GM23338 (cell line): Measurements from ENCODE around the gene KIT. TPM values are rescaled to one million over a fixed set of nuclear protein-coding genes. Genes with fewer than 3 reads are reported as not detected.

ENCODE experiments used
- ATAC-seq: fragments of 200-7000 bp; cut with Tn5 transposase; 3 replicates; pipeline ENCODE4 v1.9.1; 2020
- DNase-seq: peaks from one replicate; pipeline ENCODE4 v3.0.0-alpha.2; 2015; ENCODE audit warnings: low spot score
- H2AFZ ChIP-seq: fragments of 200-600 bp; sonication (generic); 2 replicates; pipeline ENCODE4 v1.8.0; 2016; ENCODE audit warnings: antibody characterized with exemption, mild to moderate bottlenecking, moderate library complexity
- H3F3A ChIP-seq: fragments of 200-600 bp; sonication (generic); replicated peaks from 2 replicates; pipeline ENCODE4 v1.8.0; 2017; ENCODE audit warnings: antibody characterized with exemption, mixed run types, low read depth
- H3K27ac ChIP-seq: fragments of 200-600 bp; sonication (generic); 2 replicates; pipeline ENCODE4 v1.6.1; 2016; ENCODE audit warnings: low read depth
- H3K27me3 ChIP-seq: fragments of 200-600 bp; sonication (generic); 2 replicates; pipeline ENCODE4 v1.8.0; 2016; ENCODE audit warnings: mild to moderate bottlenecking, mixed run types, moderate library complexity; ENCODE audit not compliant: insufficient read depth
- H3K36me3 ChIP-seq: fragments of 200-600 bp; sonication (generic); 2 replicates; pipeline ENCODE4 v1.8.0; 2016; ENCODE audit warnings: mild to moderate bottlenecking; ENCODE audit not compliant: insufficient read depth
- H3K4me1 ChIP-seq: fragments of 200-600 bp; sonication (generic); 2 replicates; pipeline ENCODE4 v1.8.0; 2016; ENCODE audit warnings: mild to moderate bottlenecking, moderate library complexity; ENCODE audit not compliant: insufficient read depth
- H3K4me2 ChIP-seq: fragments of 200-600 bp; sonication (generic); 2 replicates; pipeline ENCODE4 v1.7.1; 2017; ENCODE audit warnings: mixed run types
- H3K4me3 ChIP-seq: fragments of 200-600 bp; sonication (generic); 2 replicates; pipeline ENCODE4 v1.6.1; 2016; ENCODE audit warnings: mixed run types
- H3K79me2 ChIP-seq: fragments of 200-600 bp; sonication (generic); replicated peaks from 2 replicates; pipeline ENCODE4 v1.8.0; 2017; ENCODE audit warnings: mild to moderate bottlenecking; ENCODE audit not compliant: insufficient read depth
- H3K9me2 ChIP-seq: fragments of 200-600 bp; sonication (generic); 2 replicates; pipeline ENCODE4 v1.8.0; 2017; ENCODE audit not compliant: insufficient read depth
- H4K20me1 ChIP-seq: fragments of 200-600 bp; sonication (generic); replicated peaks from 2 replicates; pipeline ENCODE4 v1.8.0; 2017; ENCODE audit warnings: mild to moderate bottlenecking; ENCODE audit not compliant: insufficient read depth
- H3K27ac Mint-ChIP-seq: 2 replicates; pipeline ENCODE4 v1.8.0; 2020; ENCODE audit warnings: inconsistent platforms, mild to moderate bottlenecking, moderate library complexity, mixed read lengths
- H3K27me3 Mint-ChIP-seq: 3 replicates; pipeline ENCODE4 v1.8.0; 2022; ENCODE audit warnings: low read depth, mild to moderate bottlenecking, moderate library complexity, mixed read lengths, inconsistent platforms; ENCODE audit not compliant: insufficient read depth, poor library complexity
- H3K36me3 Mint-ChIP-seq: 3 replicates; pipeline ENCODE4 v1.8.0; 2021; ENCODE audit warnings: low read depth, mild to moderate bottlenecking, inconsistent platforms, moderate library complexity, mixed read lengths
- H3K4me1 Mint-ChIP-seq: 3 replicates; pipeline ENCODE4 v1.8.0; 2020; ENCODE audit warnings: mild to moderate bottlenecking, inconsistent platforms, mixed read lengths
- H3K4me3 Mint-ChIP-seq: 3 replicates; pipeline ENCODE4 v1.8.0; 2021; ENCODE audit warnings: moderate library complexity, mild to moderate bottlenecking, inconsistent platforms, mixed read lengths
- H3K9me3 Mint-ChIP-seq: 3 replicates; pipeline ENCODE4 v1.8.0; 2020; ENCODE audit warnings: moderate library complexity, mild to moderate bottlenecking, inconsistent platforms, mixed read lengths
- CREB1 ChIP-seq: fragments of 250-450 bp; sonication (Bioruptor Pico); IDR thresholded peaks from 2 replicates; pipeline ENCODE4 v1.5.0; 2020; ENCODE audit warnings: low read depth, mild to moderate bottlenecking, moderate library complexity
- ETS1 ChIP-seq: IDR thresholded peaks from 2 replicates; pipeline ENCODE4 v1.6.1; 2016; ENCODE audit warnings: antibody characterized with exemption
- EZH2 ChIP-seq: fragments of 200-600 bp; sonication (generic); IDR thresholded peaks from one replicate; pipeline ENCODE4 v1.8.0; 2017; ENCODE audit warnings: antibody characterized with exemption, mild to moderate bottlenecking, low read depth; ENCODE audit not compliant: unreplicated experiment
- EZH2phosphoT487 ChIP-seq: fragments of 200-600 bp; sonication (generic); IDR thresholded peaks from one replicate; pipeline ENCODE4 v1.8.1; 2018; ENCODE audit warnings: antibody characterized with exemption; ENCODE audit not compliant: unreplicated experiment
- JUNB ChIP-seq: IDR thresholded peaks from one replicate; pipeline ENCODE4 v1.6.1; 2016; ENCODE audit warnings: antibody characterized with exemption; ENCODE audit not compliant: unreplicated experiment
- POLR2AphosphoS5 ChIP-seq: IDR thresholded peaks from 2 replicates; pipeline ENCODE4 v1.6.1; 2016; ENCODE audit warnings: antibody characterized with exemption, low read depth
- REST ChIP-seq: IDR thresholded peaks from one replicate; pipeline ENCODE4 v1.6.1; 2018; ENCODE audit warnings: antibody characterized with exemption; ENCODE audit not compliant: unreplicated experiment
- STAT1 ChIP-seq: IDR thresholded peaks from one replicate; pipeline ENCODE4 v1.6.1; 2016; ENCODE audit warnings: antibody characterized with exemption; ENCODE audit not compliant: unreplicated experiment
- ZNF331 ChIP-seq: fragments of 250-450 bp; sonication (Bioruptor Pico); IDR thresholded peaks from 2 replicates; pipeline ENCODE4 v1.5.0; 2020; ENCODE audit warnings: low read depth, mild to moderate bottlenecking, moderate library complexity
- polyA plus RNA-seq: library from polyadenylated mRNA; unstranded; fragments of >200 nt; fragmentation: Nextera tagmentation; extraction: Ambion mirVana; gene quantifications from 2 replicates; pipeline ENCODE4 v1.2.1, GENCODE V29; 2016
- total RNA-seq: library from RNA; depleted of rRNA; stranded (reverse); fragments of >200 nt; shearing (Covaris generic); gene quantifications from 2 replicates; pipeline ENCODE4 v1.2.3, GENCODE V29; 2014

KIT gene
- total and polyA plus RNA-seq, 2 experiments from 2014 or later, result 9.0 to 28.4 TPM

GRCh38 chr4:54695337-54695736, 37.6 kb downstream of the KIT start:
- Histone ChIP-seq H3K79me2 (peaks cover 8% of the 10 kb centered on the region; the same call in 1 of the 2 replicates), H3K4me2 (no peak overlapping the region), H3K9me2 (0 out of 2 replicates have a peak, but pooled peaks cover 3% of the 10 kb centered on the region), H3K4me1 (peaks cover 4% of the 10 kb centered on the region; the same call in 1 of the 2 replicates), H4K20me1 (0 out of 2 replicates have a peak, but pooled peaks cover 16% of the 10 kb centered on the region), H3K36me3 (no peaks in the 10 kb centered on the region), H2AFZ (no peak overlapping the region), H3K27ac (no peak overlapping the region), H3K4me3 (no peak overlapping the region), H3K27me3 (no peaks in the 10 kb centered on the region), H3F3A (no peaks in the 10 kb centered on the region)
- H3K27ac Mint-ChIP-seq, result no peak overlapping the region
- 0 out of 3 replicates have a peak, but pooled peaks cover 10% of the 10 kb centered on the region for H3K36me3 Mint-ChIP-seq
- H3K4me3 Mint-ChIP-seq, result no peak overlapping the region
- DNase-seq, result no peak
- no peak for ATAC-seq
- H3K27me3 Mint-ChIP-seq, result no peaks in the 10 kb centered on the region
- no peaks in the 10 kb centered on the region for H3K9me3 Mint-ChIP-seq
- TF ChIP-seq POLR2AphosphoS5 (no peak), ETS1 (no peak)
- peaks cover 3% of the 10 kb centered on the region; the same call in 2 of the 3 replicates for H3K4me1 Mint-ChIP-seq

GRCh38 chr4:54695788-54696187, 38.0 kb downstream of the KIT start:
- Mint-ChIP-seq H3K27ac (no peak overlapping the region), H3K27me3 (no peaks in the 10 kb centered on the region), H3K36me3 (0 out of 3 replicates have a peak, but pooled peaks cover 10% of the 10 kb centered on the region), H3K4me3 (no peak overlapping the region), H3K4me1 (peaks cover 3% of the 10 kb centered on the region; the same call in 2 of the 3 replicates), H3K9me3 (no peaks in the 10 kb centered on the region)
- Histone ChIP-seq H3K9me2 (0 out of 2 replicates have a peak, but pooled peaks cover 3% of the 10 kb centered on the region), H3K36me3 (no peaks in the 10 kb centered on the region), H4K20me1 (0 out of 2 replicates have a peak, but pooled peaks cover 16% of the 10 kb centered on the region), H3F3A (no peaks in the 10 kb centered on the region), H3K27me3 (no peaks in the 10 kb centered on the region), H3K4me2 (no peak overlapping the region), H3K27ac (no peak overlapping the region), H3K4me3 (no peak overlapping the region), H3K79me2 (peaks cover 6% of the 10 kb centered on the region; the same call in 1 of the 2 replicates), H2AFZ (no peak overlapping the region), H3K4me1 (peaks cover 4% of the 10 kb centered on the region; the same call in 1 of the 2 replicates)
- DNase-seq, result no peak
- ATAC-seq, result no peak
- TF ChIP-seq EZH2 (no peak), STAT1 (no peak), REST (no peak), CREB1 (CRISPR knock-in tag) (no peak), ZNF331 (CRISPR knock-in tag) (no peak), JUNB (no peak), ETS1 (no peak), EZH2phosphoT487 (no peak), POLR2AphosphoS5 (no peak)
